Testis (tissue), 2 donors: Measurements from ENCODE around the gene MISP.

Source experiments
- POLR2A ChIP-seq: fragments of 450-650 bp; IDR thresholded peaks from one replicate; pipeline ENCODE4 v1.6.1; 2017; ENCODE audit warnings: antibody characterized with exemption, mild to moderate bottlenecking, moderate library complexity
- TF ChIP-seq, protein P1 (sequence below), 3 experiments: fragments of 450-650 bp in 2 of 3; fragments of 200-600 bp in 1 of 3; sonication (generic) in 1 of 3; IDR thresholded peaks; one replicate each; pipeline ENCODE4 v1.5.1; 2016 to 2019; ENCODE audit warnings: antibody characterized with exemption in 3 of 3, mild to moderate bottlenecking in 2 of 3, moderate library complexity in 1 of 3

DNA sequence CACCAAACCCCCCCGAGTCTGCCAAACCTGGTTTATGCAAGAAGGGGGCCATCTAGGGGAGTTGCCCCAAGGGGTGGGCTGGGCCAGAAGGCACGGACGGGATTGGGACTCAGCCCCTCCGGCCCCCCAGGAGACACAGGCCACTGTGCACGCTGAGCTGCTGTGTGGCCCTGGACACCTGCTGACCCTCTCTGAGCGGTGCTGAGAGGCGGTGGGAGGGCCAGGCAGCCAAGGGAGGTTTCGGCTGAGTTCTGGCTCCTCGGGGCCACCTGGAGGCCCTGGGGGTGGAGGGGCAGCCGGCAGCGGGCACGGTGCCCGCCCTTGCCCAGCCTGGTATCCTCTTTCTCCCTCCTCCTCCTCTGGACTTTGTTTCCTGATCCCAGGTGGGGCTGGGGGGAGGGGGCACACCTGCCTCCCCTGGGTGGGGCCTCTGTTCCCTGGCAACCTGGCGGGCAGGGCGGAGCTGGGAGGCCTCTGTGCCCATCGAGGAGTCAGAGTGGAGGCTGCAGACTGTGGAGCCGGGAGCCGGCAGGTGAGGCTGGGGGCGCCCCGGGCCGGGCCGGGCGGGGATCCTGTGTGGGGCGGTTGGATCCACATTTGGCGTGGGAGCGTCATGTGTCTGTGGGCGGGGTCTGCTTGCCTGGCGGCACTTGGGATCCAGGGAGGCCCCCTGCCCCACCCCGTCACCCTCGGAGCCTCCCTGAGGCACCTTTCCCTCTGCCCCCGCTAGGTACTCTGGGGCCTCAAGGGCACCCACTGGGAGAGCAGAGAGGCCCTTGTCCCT lies at the start of gene MISP:
- TF ChIP-seq, protein P1, sequence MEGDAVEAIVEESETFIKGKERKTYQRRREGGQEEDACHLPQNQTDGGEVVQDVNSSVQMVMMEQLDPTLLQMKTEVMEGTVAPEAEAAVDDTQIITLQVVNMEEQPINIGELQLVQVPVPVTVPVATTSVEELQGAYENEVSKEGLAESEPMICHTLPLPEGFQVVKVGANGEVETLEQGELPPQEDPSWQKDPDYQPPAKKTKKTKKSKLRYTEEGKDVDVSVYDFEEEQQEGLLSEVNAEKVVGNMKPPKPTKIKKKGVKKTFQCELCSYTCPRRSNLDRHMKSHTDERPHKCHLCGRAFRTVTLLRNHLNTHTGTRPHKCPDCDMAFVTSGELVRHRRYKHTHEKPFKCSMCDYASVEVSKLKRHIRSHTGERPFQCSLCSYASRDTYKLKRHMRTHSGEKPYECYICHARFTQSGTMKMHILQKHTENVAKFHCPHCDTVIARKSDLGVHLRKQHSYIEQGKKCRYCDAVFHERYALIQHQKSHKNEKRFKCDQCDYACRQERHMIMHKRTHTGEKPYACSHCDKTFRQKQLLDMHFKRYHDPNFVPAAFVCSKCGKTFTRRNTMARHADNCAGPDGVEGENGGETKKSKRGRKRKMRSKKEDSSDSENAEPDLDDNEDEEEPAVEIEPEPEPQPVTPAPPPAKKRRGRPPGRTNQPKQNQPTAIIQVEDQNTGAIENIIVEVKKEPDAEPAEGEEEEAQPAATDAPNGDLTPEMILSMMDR (IDR thresholded peaks at IDR 0.05), result no peak
- no peak for TF ChIP-seq POLR2A
